Activated naive CD8-positive, alpha-beta T cell treated with anti-CD3 and anti-CD28 coated beads, Interleukin-2, amount 50 U/mL, for 16 hours (primary cell): ENCODE results near the gene PSKH1.

Source experiments
- DNase-seq: peaks from one replicate; pipeline ENCODE4 v3.0.0-alpha.2; 2020; ENCODE audit warnings: low read depth, low spot score

Gene PSKH1

DNA sequence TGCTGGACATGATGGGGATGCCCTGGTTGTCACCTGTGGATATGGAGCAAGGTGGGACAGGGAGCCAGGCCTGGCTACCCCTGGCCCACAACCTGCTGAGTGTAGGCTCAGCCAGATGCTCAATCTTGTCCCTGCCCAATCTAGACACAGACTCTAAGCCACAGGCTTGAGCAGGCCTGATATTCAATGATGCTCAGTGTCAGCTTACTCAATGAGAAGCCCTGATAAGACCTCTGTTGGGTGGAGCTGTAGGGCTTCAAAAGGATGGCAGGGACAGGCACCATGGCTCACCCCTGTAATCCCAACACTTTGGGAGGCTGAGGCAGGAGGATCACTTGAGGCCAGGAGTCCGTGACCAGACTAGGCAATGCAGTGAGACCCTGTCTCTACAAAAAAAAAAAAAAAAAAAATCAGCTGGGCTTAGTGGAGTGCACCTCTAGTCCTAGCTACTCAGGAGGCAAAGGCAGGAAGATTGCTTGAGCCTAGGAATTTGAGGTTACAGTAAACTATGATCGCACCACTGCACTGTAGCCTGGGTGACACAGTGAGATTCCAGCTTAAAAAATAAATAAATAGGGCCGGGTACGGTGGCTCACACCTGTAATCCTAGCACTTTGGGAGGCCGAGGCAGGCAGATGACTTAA, 47.5 kb downstream of the PSKH1 start:
- no peak for DNase-seq

DNA sequence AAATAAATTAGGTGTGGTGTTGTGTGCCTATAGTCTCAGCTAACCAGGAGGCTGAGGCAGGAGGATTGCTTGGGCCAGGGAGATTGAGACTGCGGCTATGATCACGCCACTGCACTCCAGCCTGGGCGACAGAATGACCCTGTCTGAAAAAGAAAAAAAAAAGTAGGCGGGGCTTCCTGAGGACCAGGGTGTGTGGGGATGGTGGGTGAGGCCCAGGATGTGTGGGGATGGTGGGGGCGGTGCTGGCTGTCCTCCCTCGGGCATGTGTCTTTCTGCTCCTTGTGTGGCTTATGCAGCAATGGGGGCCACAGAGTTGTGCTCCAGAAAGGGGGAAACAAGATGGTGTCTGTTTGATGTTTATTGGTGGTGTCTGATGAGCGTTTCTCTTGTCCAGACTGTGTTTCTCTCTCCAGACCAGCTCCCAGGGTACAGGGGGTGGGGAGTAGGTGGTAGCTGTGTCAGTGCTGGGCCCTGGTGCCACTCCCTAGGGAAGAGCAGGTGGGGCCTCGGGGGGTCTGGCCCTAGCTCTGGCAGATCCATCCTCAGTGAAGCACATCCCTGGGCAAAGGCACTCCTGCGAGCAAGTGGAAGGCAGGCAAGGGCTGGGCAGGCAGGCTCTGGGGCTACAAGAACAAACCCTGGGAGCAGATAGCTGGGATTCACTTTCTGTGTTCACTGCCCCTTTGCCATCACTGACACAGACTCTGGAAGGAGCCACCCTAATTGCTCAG, 48.6 kb downstream of the PSKH1 start:
- no peak for DNase-seq

DNA sequence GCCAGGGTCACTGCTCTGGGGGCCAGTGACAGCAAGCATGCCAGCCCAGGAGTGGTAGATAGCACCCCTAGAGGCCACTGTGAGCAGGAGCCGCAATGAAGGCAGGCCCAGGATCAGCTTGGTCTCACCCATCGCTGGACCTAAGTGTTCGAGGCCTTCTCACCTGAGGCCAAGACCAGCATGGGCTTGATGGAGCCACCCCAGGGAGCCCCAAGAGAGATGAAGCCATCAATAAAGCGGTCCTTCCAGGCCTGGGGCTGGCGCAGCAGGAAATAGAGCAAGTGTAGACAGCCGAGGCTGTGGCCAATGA, 49.1 kb downstream of the PSKH1 start:
- DNase-seq: no peak

DNA sequence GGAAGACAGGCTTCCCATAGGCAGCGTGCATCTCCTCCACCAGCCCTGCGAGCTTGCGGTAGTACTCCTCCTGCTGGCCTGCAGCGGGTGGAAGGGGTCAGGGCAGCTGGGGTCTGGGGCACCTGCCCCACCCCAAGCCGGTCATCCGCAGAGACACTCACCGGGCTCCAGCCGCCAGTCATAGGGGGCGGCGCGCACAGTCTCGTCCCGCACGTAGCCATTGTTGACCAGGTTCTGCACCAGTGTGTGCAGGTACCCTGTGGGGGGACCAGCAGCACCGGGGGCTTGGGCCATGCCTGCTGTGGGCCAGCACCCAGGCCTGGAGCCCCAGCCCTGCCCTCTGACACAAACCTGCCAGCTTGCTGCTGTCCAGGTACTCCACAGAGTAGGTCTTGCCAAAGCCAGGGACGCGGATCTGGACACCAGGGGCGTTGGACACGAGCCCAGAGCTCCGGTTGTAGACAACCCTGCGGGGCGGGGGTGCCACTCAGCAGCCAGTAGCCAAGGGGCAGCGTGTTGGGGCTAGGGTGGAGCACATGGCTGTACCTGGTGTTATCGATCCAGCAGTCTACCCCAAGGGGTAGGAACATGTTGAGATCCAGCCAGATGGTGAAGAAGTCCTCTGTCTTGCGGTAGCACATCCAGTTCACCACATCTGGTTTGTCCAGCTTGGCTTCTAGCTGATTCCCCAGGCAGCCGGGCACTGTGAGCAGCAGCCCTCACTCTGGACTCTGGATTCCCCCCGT, 49.6 kb downstream of the PSKH1 start:
- no peak for DNase-seq

DNA sequence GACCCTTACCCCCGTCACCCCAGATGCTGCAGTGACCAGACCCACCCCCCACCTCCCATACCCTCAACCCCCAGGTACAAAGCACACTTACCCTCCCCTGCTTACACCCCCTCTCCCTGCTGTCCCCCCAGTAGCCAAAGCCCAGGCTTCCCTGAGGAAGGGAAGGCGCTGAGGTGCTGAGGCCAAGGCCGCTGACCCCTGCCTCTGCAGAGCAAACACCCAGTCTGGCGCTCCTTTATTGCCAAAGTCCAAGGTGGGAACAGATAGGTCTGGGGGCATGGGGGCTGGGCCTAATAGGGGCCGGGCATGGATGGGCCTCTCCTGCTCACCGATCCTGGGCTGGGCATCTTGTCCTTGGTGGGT, 50.2 kb downstream of the PSKH1 start:
- no peak for DNase-seq

DNA sequence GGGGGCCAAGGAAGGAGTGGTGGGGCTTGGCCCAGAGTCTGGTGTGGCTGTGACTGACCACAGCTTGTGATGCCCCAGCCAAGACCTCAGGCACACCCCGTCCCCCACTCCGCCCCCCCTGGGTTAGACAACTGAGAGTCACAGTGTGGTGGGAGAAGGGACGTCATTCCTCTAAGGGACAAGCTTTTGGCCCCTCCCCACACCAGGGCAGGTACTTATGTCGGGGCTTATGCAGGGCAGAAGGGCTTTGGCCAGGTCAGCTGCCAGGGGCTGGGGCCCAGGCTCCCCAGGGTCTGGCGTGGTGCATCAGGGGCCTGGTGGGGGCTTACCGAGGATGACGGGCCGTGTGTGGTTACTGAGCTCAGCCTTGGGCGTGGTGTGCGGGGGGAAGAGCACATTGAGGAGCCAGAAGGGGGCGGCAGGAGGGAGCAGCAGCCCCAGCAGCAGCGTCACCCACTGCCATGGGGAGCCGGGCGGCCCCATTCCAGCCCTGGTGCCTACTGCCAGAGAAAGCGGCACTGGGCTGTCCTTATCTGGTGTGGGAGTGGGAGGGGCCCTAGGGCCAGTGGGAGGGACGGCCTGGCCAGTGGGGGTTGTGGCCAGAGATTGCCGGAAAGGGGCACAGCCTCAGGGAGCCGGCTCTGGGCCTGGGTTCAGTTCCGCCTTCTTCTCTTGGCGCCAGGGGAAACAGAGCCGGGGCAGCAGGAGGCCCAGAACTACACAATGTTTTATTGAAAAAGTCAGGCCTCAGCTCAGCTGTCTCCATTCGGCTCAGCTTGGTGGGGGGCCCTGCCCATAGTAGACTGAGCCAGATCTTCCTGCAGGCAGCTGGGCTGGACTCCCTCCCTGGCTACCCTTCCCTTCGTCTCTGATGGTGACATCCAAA, 50.8 kb downstream of the PSKH1 start, which contains the start of gene LCAT:
Gene LCAT, minus strand, starts transcription at position 502 of the 886 bp plus-strand sequence. Its CDS starts 19 bp downstream, at position 483.
- no peak for DNase-seq

DNA sequence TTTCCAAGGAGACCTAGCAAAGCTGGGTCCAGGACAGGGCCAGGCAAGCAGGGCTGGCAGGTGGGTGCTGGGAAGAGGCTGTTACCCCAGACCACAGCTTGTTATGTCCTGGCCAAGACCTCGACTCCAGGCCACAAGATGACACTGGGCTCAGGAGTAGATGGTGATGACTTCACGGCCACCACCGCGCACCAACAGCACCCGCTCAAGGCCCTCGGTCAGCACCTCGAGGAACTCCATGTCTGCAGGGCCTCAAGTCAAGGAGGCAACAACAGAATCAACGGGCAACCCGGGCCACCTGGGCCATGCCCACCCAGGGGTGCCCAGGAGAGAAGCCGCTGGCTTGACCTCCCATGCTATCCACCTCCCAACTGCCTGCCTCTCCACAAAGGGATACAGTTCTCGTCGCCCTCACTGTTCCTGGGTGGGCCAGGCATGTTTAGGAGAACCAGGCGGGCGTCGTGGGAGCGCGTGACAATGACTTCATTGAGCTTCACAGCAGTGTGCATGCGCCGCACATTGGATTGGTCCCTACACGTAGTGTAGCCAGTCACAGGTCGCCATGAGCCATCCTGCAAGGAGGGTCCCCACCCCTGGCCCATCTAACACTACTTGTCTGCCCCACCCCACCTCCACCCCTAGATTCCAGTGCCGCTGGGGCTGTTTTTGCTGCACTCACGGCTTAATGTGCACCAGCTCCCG, 51.8 kb downstream of the PSKH1 start:
- no peak for DNase-seq

DNA sequence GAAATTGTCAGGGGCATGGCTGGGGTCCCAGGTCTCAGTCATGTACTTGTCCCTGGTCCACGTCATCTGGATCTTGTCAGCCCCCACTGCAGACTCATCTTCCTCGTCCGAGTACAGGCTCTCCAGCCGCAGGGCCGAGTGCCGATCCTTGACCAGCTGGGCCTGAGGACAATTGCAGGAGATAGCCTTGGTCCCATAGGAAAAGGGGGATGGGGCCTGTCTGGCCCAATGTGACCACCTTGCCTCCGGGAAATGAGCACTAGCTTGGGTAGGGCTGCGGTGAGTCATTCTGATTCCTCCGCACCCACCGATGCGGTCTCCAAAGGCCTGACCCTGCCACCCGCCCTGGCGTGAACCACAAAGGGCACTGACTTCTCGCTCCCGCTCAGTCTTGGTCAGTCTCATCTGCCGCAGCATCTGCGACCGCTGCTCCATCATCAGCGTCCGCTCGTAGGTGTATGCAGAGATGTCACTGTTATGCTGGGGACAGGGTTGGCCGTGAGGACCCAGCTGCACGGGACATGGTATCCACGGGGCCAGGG, 52.4 kb downstream of the PSKH1 start:
- DNase-seq: no peak

DNA sequence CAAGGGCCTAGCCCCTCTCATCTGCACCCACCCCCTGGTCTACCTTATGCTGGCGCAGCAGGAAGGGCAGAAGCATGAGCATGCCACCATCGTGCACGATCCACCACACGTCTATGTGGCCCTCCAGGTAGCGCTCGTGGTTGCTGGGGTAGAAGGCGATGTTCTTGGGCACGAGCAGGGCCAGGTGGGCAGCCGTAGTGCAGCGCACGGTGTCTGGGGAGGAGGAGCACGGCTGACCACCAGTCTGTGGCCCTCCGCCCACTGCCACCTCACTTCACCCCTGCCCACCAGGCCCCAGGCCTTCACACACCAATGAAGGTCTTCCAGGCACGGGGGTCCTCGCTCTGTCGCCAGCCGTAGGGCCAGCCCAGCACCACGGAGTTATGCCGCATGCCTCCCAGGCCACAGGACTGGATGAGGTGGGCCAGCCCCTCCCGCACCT, 53.1 kb downstream of the PSKH1 start:
- DNase-seq: no peak

DNA sequence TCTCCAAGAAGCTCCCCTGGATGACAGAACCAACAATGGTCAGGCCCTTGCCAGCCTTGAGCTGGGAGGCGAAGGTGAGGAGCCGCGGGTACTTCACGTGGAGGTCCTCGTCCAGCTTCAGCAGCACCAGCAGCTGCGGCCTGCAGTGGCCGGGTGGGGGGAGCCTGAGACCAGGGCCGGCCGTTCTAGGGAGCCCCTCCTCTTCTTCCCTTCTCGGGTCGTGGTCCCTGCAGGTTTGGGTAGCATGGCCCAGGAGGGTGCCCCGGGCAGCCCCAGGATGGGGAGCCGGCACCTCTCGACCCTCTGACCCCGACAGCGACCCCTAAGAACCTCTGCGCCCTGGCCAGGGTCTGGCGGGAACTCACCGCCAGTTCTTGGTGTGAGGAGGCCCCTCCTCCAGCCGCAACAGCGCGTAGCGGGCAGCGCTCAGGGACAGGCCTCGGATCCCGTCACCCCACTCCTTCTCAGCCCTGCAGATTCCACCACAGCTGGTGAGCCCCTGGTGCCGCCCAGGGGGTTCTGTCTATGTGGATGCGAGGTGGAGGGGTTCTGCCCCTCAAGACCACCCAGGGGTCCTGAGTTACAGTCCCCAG, 54.0 kb downstream of the PSKH1 start:
- no peak for DNase-seq

DNA sequence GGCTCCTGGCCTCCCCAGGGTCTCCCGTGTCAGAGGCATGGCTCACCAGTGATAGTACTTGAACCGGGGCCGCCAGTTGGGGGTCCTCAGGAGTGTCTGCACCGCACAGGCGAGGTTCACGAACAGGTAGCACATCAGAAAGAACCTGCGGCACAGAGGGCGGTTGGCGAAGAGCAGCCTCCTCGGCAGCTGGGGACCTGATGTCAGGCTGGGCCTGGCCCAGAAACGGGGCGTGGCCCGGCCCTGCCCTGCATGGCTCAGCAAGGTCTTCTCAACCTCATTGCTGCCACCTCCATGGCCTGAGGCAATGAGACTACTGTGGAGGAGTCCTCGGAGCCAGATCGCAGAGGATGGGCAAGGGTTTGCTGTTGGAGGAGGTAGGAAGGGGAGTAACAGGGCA, 55.0 kb downstream of the PSKH1 start:
- no peak for DNase-seq

DNA sequence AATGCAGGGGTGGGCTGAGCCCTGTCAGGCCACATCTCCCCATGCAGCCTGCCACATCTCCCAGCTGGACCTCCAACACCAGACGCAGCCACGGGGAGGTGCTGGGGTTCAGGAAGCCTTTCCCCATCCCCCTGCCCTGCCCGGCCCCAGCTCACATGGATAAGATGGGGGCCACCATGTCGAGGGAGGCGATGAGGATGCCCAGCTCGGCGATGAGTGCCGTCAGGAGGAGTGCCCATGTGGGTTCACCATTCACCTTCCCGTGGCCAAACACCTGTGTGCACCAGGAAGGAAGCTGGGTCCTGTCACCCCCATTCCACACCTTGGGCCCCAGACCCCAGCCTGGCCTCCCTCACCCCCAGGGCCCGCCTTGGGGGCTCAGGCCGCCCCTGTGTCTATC, 56.6 kb downstream of the PSKH1 start:
- no peak for DNase-seq

DNA sequence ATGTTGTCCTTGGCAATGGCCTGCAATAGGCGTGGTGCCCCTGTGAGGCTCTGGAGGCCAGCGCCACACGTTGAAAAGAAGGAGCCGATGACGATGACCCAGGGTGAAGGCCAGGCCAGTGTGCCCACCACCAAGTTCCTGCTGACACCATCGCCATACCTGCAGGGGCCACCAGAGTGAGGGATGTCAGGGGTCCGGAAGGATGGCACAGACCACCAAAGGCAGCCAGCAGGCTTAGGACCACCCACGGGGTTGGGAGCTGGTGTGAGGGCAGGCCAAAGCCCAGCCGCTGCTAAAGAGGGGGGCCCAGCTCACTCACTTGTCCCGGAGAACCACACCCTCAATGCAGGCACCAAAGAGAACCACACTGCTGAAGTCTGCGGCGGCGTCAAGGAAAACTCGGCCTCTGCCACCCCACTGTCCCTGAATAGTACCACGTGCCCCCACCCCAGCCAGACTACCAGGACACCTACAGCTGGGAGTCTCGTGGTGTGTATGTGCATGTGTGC, 57.3 kb downstream of the PSKH1 start:
- DNase-seq: no peak

DNA sequence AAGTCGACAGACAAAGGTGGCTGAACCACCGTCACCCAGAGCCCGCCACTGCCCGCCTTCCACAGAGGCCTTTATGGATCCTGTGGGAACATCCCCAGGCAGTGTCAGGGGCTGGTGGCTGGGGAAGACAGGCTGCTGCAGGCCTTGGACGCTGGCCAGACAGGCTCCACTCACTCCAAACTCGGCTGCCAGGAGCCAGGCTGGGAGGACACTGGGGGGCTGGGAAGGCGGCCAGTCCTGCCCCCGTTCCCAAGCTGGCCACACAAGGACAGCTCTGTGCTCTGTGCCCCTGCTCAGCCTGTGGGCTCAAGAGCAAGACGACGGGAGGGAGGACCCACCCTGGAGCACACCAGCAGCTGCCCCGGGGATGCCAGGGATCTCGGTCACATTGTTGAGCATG, 58.4 kb downstream of the PSKH1 start:
- DNase-seq: no peak

DNA sequence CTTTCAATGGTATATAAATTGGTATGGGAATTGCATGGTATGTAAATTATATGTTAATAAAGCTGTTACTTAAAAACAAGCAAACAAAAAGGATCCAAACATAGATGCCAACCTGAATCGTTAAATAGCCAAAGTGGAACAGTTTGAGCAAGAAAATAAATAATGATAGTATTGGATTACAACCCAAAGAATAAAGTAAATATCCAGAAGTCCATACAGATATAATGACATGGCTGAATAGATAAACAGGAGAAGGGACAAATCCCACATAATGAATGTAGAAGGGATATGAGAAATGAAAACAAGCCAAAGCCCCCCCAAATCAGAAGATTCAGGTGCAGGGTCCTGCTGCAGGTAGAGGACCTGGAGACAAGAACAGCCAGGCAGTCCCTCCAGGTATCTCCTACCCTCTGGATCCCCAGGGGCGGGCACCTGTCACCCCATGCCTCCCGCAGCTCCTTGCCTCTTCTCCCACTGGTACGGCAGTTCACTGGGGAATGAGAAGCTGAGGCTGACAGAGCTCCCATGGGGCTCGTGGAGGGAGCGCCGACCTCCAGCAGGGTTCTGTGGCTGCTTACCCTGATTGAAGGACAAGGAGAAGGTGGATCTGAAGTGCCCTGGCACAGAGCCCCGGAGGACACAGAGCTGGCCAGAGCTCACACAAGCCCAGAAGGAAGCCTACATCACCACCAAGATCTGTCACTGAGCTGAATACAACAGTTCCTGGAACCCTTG, 60.8 kb downstream of the PSKH1 start:
- DNase-seq: no peak

DNA sequence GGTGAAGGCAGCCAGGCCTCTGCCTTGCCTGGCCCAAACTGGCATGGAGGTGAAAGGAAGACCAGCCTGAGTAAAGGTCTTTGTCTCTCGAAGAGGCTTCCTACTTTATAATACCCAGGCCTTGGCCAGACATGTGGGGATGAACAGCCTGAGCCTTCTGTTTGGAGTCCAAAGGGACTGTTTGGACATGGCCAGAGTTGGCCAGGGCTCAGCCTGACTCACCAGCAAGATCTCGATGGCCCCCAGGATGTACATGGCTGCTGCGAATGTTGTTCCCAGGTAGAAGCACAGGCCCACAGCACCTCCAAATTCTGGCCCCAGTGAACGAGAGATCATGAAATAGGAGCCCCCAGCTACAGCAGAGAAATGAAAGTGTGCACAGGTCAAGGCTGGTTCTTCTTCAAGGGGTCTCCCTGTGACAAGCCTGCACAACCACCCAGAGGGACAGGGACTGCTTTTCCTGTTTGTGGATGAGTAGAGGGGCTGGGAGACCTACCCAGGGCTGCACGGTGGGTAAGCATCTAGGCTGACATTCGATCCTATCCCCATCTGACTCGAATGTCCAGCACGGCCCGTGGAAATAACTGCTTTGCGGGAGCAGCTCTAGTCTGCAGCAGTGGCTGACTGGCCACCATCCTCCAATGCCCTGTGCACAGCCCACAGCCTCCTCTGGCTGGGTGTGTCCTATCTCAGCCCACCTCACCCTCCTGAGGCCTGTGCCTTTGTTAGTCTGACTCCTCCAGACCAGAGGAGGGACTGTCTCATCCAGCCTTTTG, 61.6 kb downstream of the PSKH1 start:
- DNase-seq: no peak

DNA sequence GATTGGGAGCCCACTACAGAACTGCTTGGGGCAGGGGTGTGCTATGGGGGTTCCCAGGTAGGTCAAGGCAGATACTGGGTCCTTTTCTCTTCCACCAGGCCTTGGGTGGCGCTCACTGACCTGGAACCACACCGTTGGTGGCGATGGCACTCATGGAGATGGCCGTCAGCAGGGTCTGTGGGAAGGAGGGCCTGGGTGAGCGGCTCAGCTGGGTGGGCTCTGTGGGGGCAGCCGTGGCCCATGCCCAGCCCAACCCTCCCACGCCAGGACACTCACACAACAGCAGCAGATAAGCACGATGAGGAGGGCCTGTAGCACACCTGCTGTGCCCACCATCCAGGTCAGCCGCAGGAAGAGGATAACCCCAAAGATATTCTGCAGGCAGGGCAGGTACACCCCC, 64.6 kb downstream of the PSKH1 start:
- no peak for DNase-seq

DNA sequence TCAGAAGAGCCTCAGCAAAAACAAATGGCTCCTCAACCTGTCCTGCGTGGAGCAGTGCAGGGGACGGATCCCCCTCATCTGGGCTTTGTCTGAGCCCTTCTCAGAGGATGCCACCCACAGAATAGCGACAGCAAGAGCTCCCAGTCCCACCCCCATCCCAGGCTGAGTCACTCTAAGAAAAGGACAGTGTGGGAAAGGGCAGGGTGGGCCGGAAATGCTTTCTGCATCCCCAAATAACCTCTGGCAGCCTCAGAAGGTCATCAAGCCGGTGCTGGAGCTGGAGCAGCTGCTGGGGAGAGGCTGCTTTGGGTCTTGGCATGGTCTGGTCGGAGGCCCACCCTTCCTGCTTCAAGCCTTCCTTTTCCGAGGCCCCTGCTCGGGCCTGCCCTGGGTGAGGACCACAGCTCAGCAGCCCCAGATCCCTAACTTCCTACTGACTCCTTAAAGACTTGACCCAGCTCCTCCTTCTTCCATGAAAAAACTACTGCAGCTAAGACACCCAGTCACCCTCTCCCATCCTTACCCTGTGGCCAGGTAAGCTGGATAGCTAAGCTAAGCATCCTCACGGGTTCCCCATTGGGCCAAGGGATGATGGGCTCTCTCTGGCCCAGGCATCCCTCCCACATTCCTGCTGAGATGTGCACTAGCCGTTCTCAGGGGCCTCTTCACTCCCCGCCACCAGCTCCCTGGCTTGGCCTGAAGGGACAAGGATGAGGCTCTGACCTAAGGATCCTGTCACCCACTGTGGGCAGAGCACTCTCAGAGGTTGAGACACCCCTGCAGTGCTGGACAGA, 66.7 kb downstream of the PSKH1 start:
- no peak for DNase-seq
